IMR-90 (cell line): ENCODE data around the gene ELAVL1.

ENCODE experiments used
- CEBPB ChIP-seq: IDR thresholded peaks from 2 replicates; pipeline ENCODE4 v1.6.1; 2012; ENCODE audit warnings: low read depth, low read length, improper control_type of control experiment
- FOS ChIP-seq: fragments of 150-350 bp; IDR thresholded peaks from 2 replicates; pipeline ENCODE4 v1.6.1; 2016; ENCODE audit warnings: low read depth, low read length
- NFE2L2 ChIP-seq: fragments of 150-350 bp; IDR thresholded peaks from 2 replicates; pipeline ENCODE4 v1.6.1; 2016; ENCODE audit warnings: low read depth, mild to moderate bottlenecking, low read length
- POLR2A ChIP-seq: IDR thresholded peaks from 2 replicates; pipeline ENCODE4 v1.6.1; 2012; ENCODE audit warnings: mild to moderate bottlenecking, low read depth, low read length
- RAD21 ChIP-seq: IDR thresholded peaks from 2 replicates; pipeline ENCODE4 v1.6.1; 2012; ENCODE audit warnings: low read length, improper control_type of control experiment
- RCOR1 ChIP-seq: IDR thresholded peaks from 2 replicates; pipeline ENCODE4 v1.6.1; 2012; ENCODE audit warnings: mild to moderate bottlenecking, low read length, improper control_type of control experiment; ENCODE audit not compliant: insufficient replicate concordance
- SMC3 ChIP-seq: fragments of 150-350 bp; IDR thresholded peaks from 2 replicates; pipeline ENCODE4 v1.6.1; 2016; ENCODE audit warnings: low read depth, mild to moderate bottlenecking, antibody characterized with exemption, low read length, moderate library complexity
- TF ChIP-seq, protein P1 (sequence below): conservative IDR thresholded peaks from 2 replicates; pipeline ENCODE4 v1.5.1; 2012; ENCODE audit warnings: mild to moderate bottlenecking, low read depth, low read length, improper control_type of control experiment
- TF ChIP-seq, protein P2 (sequence below): fragments of 150-350 bp; IDR thresholded peaks from 2 replicates; pipeline ENCODE4 v1.6.1; 2017; ENCODE audit warnings: mild to moderate bottlenecking, antibody characterized with exemption, low read length, low read depth

DNA sequence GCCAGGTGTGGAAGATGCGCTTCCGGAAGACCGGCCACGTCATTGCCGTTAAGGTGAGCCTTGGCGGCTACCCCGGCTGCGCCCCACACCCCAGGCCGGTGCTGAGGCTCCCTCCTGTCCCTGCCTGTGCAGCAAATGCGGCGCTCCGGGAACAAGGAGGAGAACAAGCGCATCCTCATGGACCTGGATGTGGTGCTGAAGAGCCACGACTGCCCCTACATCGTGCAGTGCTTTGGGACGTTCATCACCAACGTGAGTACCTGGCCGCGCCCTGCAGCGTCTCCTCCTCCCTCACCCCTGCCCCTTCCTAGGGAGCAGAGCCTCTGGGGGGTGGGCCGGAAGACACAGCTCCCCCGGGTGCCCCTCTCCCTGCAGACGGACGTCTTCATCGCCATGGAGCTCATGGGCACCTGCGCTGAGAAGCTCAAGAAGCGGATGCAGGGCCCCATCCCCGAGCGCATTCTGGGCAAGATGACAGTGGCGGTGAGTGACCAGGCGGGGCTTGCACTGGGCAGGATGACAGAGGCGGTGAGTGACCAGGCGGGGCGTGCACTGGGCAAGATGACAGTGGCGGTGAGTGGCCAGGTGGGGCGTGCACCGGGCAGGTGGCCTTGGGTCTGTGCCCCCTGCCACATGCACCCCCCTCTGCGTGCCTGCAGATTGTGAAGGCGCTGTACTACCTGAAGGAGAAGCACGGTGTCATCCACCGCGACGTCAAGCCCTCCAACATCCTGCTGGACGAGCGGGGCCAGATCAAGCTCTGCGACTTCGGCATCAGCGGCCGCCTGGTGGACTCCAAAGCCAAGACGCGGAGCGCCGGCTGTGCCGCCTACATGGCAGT is 94.9 kb downstream of the ELAVL1 start:
- TF ChIP-seq POLR2A (no peak), CEBPB (no peak), RAD21 (no peak), RCOR1 (no peak), SMC3 (no peak), FOS (no peak), NFE2L2 (no peak)
- TF ChIP-seq, protein P1, sequence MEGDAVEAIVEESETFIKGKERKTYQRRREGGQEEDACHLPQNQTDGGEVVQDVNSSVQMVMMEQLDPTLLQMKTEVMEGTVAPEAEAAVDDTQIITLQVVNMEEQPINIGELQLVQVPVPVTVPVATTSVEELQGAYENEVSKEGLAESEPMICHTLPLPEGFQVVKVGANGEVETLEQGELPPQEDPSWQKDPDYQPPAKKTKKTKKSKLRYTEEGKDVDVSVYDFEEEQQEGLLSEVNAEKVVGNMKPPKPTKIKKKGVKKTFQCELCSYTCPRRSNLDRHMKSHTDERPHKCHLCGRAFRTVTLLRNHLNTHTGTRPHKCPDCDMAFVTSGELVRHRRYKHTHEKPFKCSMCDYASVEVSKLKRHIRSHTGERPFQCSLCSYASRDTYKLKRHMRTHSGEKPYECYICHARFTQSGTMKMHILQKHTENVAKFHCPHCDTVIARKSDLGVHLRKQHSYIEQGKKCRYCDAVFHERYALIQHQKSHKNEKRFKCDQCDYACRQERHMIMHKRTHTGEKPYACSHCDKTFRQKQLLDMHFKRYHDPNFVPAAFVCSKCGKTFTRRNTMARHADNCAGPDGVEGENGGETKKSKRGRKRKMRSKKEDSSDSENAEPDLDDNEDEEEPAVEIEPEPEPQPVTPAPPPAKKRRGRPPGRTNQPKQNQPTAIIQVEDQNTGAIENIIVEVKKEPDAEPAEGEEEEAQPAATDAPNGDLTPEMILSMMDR: no peak
- TF ChIP-seq, protein P2, sequence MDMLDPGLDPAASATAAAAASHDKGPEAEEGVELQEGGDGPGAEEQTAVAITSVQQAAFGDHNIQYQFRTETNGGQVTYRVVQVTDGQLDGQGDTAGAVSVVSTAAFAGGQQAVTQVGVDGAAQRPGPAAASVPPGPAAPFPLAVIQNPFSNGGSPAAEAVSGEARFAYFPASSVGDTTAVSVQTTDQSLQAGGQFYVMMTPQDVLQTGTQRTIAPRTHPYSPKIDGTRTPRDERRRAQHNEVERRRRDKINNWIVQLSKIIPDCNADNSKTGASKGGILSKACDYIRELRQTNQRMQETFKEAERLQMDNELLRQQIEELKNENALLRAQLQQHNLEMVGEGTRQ: no peak
